H9 (cell line): ENCODE measurements around the gene HACL1. TPM values are rescaled to one million over a fixed set of nuclear protein-coding genes. Genes with fewer than 3 reads are reported as not detected.

ENCODE experiments used
- DNase-seq: peaks from one replicate; pipeline ENCODE4 v3.0.0-alpha.2; 2017
- H2AFZ ChIP-seq: one replicate; pipeline ENCODE4 v1.6.1; 2013; ENCODE audit warnings: mild to moderate bottlenecking, low read length, control low read depth, moderate library complexity
- H2AK5ac ChIP-seq: 2 replicates; pipeline ENCODE4 v1.6.1; 2013; ENCODE audit warnings: low read length, control low read depth, mixed read lengths; ENCODE audit not compliant: insufficient read length
- H2BK120ac ChIP-seq: one replicate; pipeline ENCODE4 v1.6.1; 2013; ENCODE audit warnings: low read depth, mild to moderate bottlenecking, low read length, control low read depth, inconsistent platforms; ENCODE audit not compliant: poor library complexity, severe bottlenecking
- H2BK12ac ChIP-seq: 2 replicates; pipeline ENCODE4 v1.6.1; 2013; ENCODE audit warnings: low read length, control low read depth, mixed read lengths, low read depth; ENCODE audit not compliant: insufficient read length
- H2BK15ac ChIP-seq: 2 replicates; pipeline ENCODE4 v1.6.1; 2013; ENCODE audit warnings: low read depth, low read length, control low read depth
- H2BK20ac ChIP-seq: one replicate; pipeline ENCODE4 v1.6.1; 2013; ENCODE audit warnings: low read depth, mild to moderate bottlenecking, low read length, control low read depth, inconsistent platforms; ENCODE audit not compliant: poor library complexity, severe bottlenecking
- H2BK5ac ChIP-seq: 2 replicates; pipeline ENCODE4 v1.6.1; 2013; ENCODE audit warnings: low read length, control low read depth, mixed read lengths; ENCODE audit not compliant: insufficient read length
- H3K14ac ChIP-seq: 2 replicates; pipeline ENCODE4 v1.6.1; 2013; ENCODE audit warnings: low read length, control low read depth; ENCODE audit not compliant: insufficient read depth
- H3K18ac ChIP-seq: 2 replicates; pipeline ENCODE4 v1.6.1; 2013; ENCODE audit warnings: low read depth, mild to moderate bottlenecking, mixed read lengths, low read length, control low read depth; ENCODE audit not compliant: insufficient read length
- H3K23ac ChIP-seq: 2 replicates; pipeline ENCODE4 v1.6.1; 2013; ENCODE audit warnings: low read length, control low read depth, mixed read lengths, low read depth; ENCODE audit not compliant: insufficient read length
- H3K23me2 ChIP-seq: 2 replicates; pipeline ENCODE4 v1.6.1; 2013; ENCODE audit warnings: low read depth, mild to moderate bottlenecking, mixed read lengths, low read length, control low read depth; ENCODE audit not compliant: insufficient read length, poor library complexity, severe bottlenecking
- H3K27ac ChIP-seq: 2 replicates; pipeline ENCODE4 v1.5.1; 2013; ENCODE audit warnings: low read length, control low read depth, mixed read lengths, low read depth; ENCODE audit not compliant: insufficient read length
- H3K27me3 ChIP-seq: 2 replicates; pipeline ENCODE4 v1.6.1; 2013; ENCODE audit warnings: low read length, control low read depth, inconsistent platforms; ENCODE audit not compliant: insufficient read depth
- H3K4ac ChIP-seq: 2 replicates; pipeline ENCODE4 v1.6.1; 2013; ENCODE audit warnings: low read depth, mild to moderate bottlenecking, control low read depth, inconsistent platforms, low read length, moderate library complexity
- H3K4me1 ChIP-seq: 2 replicates; pipeline ENCODE4 v1.6.1; 2013; ENCODE audit warnings: low read length, control low read depth, inconsistent platforms; ENCODE audit not compliant: insufficient read depth
- H3K4me2 ChIP-seq: 2 replicates; pipeline ENCODE4 v1.6.1; 2013; ENCODE audit warnings: low read length, control low read depth, mixed read lengths; ENCODE audit not compliant: insufficient read length, insufficient read depth
- H3K56ac ChIP-seq: 2 replicates; pipeline ENCODE4 v1.6.1; 2013; ENCODE audit warnings: low read depth, mild to moderate bottlenecking, mixed read lengths, low read length, control low read depth; ENCODE audit not compliant: insufficient read length
- H3K79me1 ChIP-seq: 2 replicates; pipeline ENCODE4 v1.6.1; 2013; ENCODE audit warnings: low read depth, mild to moderate bottlenecking, moderate library complexity, low read length, control low read depth, inconsistent platforms; ENCODE audit not compliant: insufficient read depth, poor library complexity, severe bottlenecking
- H3K79me2 ChIP-seq: 2 replicates; pipeline ENCODE4 v1.6.1; 2013; ENCODE audit warnings: low read length, control low read depth, inconsistent platforms; ENCODE audit not compliant: insufficient read depth
- H3K9ac ChIP-seq: 2 replicates; pipeline ENCODE4 v1.6.1; 2013; ENCODE audit warnings: low read length, control low read depth, mixed read lengths; ENCODE audit not compliant: insufficient read length; ENCODE audit errors: extremely low read depth
- H3K9me3 ChIP-seq: one replicate; pipeline ENCODE4 v1.6.1; 2013; ENCODE audit warnings: low read depth, low read length, inconsistent platforms; ENCODE audit not compliant: control insufficient read depth
- H3T11ph ChIP-seq: one replicate; pipeline ENCODE4 v1.6.1; 2013; ENCODE audit warnings: mild to moderate bottlenecking, low read length, control low read depth, inconsistent platforms
- H4K20me1 ChIP-seq: one replicate; pipeline ENCODE4 v1.6.1; 2013; ENCODE audit not compliant: control insufficient read depth, insufficient read length, insufficient read depth
- H4K5ac ChIP-seq: 2 replicates; pipeline ENCODE4 v1.6.1; 2013; ENCODE audit warnings: low read depth, mild to moderate bottlenecking, mixed read lengths, low read length, control low read depth; ENCODE audit not compliant: insufficient read length
- H4K8ac ChIP-seq: replicated peaks from 2 replicates; pipeline ENCODE4 v1.6.1; 2013; ENCODE audit warnings: low read length, control low read depth, mixed read lengths, low read depth; ENCODE audit not compliant: insufficient read length
- H4K91ac ChIP-seq: 2 replicates; pipeline ENCODE4 v1.6.1; 2013; ENCODE audit warnings: low read depth, mild to moderate bottlenecking, moderate library complexity, mixed read lengths, low read length, control low read depth; ENCODE audit not compliant: insufficient read length
- H3K27ac Mint-ChIP-seq, 3 experiments: 2 replicates in 2 of 3; 3 replicates in 1 of 3; pipeline ENCODE4 v1.8.0; 2020 to 2021; ENCODE audit warnings: mixed read lengths in 3 of 3, mild to moderate bottlenecking in 1 of 3, moderate library complexity in 1 of 3
- H3K27me3 Mint-ChIP-seq: 2 replicates; pipeline ENCODE4 v1.8.0; 2021; ENCODE audit warnings: low read depth, mild to moderate bottlenecking, moderate library complexity, mixed read lengths
- H3K36me3 Mint-ChIP-seq, 3 experiments: 2 replicates in 2 of 3; 3 replicates in 1 of 3; pipeline ENCODE4 v1.8.0; 2020 to 2021; ENCODE audit warnings: low read depth in 3 of 3, mixed read lengths in 3 of 3; ENCODE audit not compliant: insufficient read depth in 1 of 3
- H3K4me1 Mint-ChIP-seq, 2 experiments: 2 replicates each; pipeline ENCODE4 v1.8.0; 2020; ENCODE audit warnings: mixed read lengths in 2 of 2
- H3K4me3 Mint-ChIP-seq, 2 experiments: 2 replicates in 1 of 2; 3 replicates in 1 of 2; pipeline ENCODE4 v1.8.0; 2020 to 2021; ENCODE audit warnings: mild to moderate bottlenecking in 2 of 2, mixed read lengths in 2 of 2, moderate library complexity in 1 of 2
- H3K9me3 Mint-ChIP-seq, 2 experiments: 2 replicates in 1 of 2; 3 replicates in 1 of 2; pipeline ENCODE4 v1.8.0; 2020; ENCODE audit warnings: mild to moderate bottlenecking in 2 of 2, mixed read lengths in 2 of 2, moderate library complexity in 1 of 2
- CTCF ChIP-seq: fragments of 200-600 bp; sonication (generic); conservative IDR thresholded peaks from 3 replicates; pipeline ENCODE4 v1.8.0; 2021; ENCODE audit warnings: antibody characterized with exemption, mild to moderate bottlenecking
- WGBS: extraction: QIAGEN DNeasy Blood & Tissue Kit; methylation state at CpG from one replicate; pipeline ENCODE4 v1.1.7; 2013; ENCODE audit warnings: missing lambda C conversion rate, low lambda C conversion rate, mixed read lengths; ENCODE audit not compliant: insufficient read length; ENCODE audit errors: extremely low coverage; 5-methylcytosine and 5-hydroxymethylcytosine counted together
- total RNA-seq: library from RNA; stranded (reverse); gene quantifications from 2 replicates; pipeline ENCODE4 v1.2.1, GENCODE V29; 2021

Gene HACL1
- total RNA-seq, 1 experiment from 2014 or later, result 52.6 TPM

- Histone ChIP-seq H2AK5ac (no peak overlapping the region), H2BK20ac (no peak overlapping the region), H3K79me2 (no peaks in the 10 kb centered on the region), H3K9ac (no peak overlapping the region), H4K5ac (no peak overlapping the region), H3K14ac (no peak overlapping the region), H2BK12ac (no peak overlapping the region), H3K27me3 (no peaks in the 10 kb centered on the region), H3K23ac (no peak overlapping the region), H2AFZ (no peak overlapping the region), H4K91ac (no peak overlapping the region), H3K79me1 (no peaks in the 10 kb centered on the region), H3K56ac (no peak overlapping the region), H3K27ac (no peak overlapping the region), H2BK120ac (no peak overlapping the region), H2BK5ac (no peak overlapping the region), H4K20me1 (no peaks in the 10 kb centered on the region), H3K23me2 (no peaks in the 10 kb centered on the region), H3T11ph (no peak overlapping the region), H3K4me2 (no peak overlapping the region), H3K9me3 (no peaks in the 10 kb centered on the region), H3K4ac (no peak overlapping the region), H3K4me1 (no peaks in the 10 kb centered on the region), H4K8ac (no peak overlapping the region), H3K18ac (no peak overlapping the region), H2BK15ac (no peak overlapping the region)
- WGBS, result no CpG with 5 or more reads among the region's 2 CpGs
- Mint-ChIP-seq H3K9me3 (no peaks in the 10 kb centered on the region), H3K4me1 (no peaks in the 10 kb centered on the region), H3K27ac (no peak overlapping the region), H3K4me3 (no peak overlapping the region), H3K36me3 (no peaks in the 10 kb centered on the region), H3K27me3 (no peaks in the 10 kb centered on the region; the same call in 1 of the 2 replicates)
- no peak for TF ChIP-seq CTCF
- no peak for DNase-seq
These were observed 63.0 kb downstream of the HACL1 start for GRCh38 chr3:15538345-15538744.
